Measurements from ENCODE around the gene NUDCD2.

The NUDCD2 gene

DNA sequence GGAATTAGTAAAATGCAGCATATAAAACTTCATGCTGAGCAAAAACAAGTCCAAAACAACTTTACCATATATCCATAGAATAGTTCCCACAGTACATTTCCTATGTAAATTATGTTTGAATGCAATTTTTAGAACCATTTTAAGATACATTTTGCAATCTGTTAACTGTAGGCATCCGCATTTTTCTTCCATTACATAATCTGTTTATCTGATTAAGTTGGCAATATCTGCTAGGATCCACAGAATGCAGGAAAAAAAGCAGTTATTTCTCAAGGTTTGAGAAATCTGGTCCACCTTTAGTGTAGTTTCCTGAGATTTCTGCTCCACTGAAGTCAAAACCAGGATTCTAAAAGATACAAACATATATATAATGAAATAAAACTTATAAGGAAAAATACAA is 6.2 kb downstream of the NUDCD2 start:
- TF ChIP-seq CTCF (IDR thresholded peaks at IDR 0.05; ENCODE audit: low read depth, low read length, missing control alignments) = no peak
- Histone ChIP-seq H3K4me3 (ENCODE audit: low read depth, low read length) (no peak overlapping the region), H3K27ac (no peak overlapping the region), H3K36me3 (replicated peaks) (peaks cover 16% of the 10 kb centered on the region), H3K27me3 (replicated peaks) (no peaks in the 10 kb centered on the region)
- in situ Hi-C loops (cut with HindIII; ENCODE audit: low pct_ligation_motif_present, low sequenced_read_pairs) = no loop called here
- DNase-seq = no peak

DNA sequence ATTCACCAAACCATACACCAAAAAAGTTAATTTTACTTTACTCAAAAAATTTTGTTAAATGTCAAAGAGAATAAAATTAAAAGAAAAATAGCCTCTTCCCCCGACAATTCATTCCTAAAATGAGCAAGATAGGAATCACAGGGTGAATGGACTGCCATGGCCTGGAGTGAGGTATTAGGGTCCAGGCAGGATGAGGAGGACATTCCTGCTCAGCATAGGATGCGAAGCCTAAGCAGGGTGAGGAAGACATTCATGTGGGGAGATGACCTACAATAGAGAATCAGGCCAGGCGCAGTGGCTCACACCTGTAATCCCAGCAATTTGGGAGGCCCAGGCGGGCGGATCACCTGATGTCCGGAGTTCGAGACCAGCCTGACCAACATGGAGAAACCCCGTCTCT is 8.4 kb downstream of the NUDCD2 start:
- Histone ChIP-seq H3K36me3 (replicated peaks) (peaks cover 31% of the 10 kb centered on the region), H3K27ac (no peak overlapping the region), H3K4me3 (ENCODE audit: low read depth, low read length) (no peak overlapping the region), H3K27me3 (replicated peaks) (no peaks in the 10 kb centered on the region)
- DNase-seq = no peak
- in situ Hi-C loops (cut with HindIII; ENCODE audit: low pct_ligation_motif_present, low sequenced_read_pairs) = no loop called here
- no peak for TF ChIP-seq CTCF (IDR thresholded peaks at IDR 0.05; ENCODE audit: low read depth, low read length, missing control alignments)

- no peak for DNase-seq
- in situ Hi-C loops (cut with HindIII; ENCODE audit: low pct_ligation_motif_present, low sequenced_read_pairs) = no loop called here
- Histone ChIP-seq H3K27me3 (replicated peaks) (no peaks in the 10 kb centered on the region), H3K4me3 (ENCODE audit: low read depth, low read length) (no peak overlapping the region), H3K27ac (no peak overlapping the region), H3K36me3 (replicated peaks) (peaks cover 50% of the 10 kb centered on the region)
- no peak for TF ChIP-seq CTCF (IDR thresholded peaks at IDR 0.05; ENCODE audit: low read depth, low read length, missing control alignments)
Measured at GRCh38 chr5:163448491-163448890, 11.4 kb downstream of the NUDCD2 start.

DNA sequence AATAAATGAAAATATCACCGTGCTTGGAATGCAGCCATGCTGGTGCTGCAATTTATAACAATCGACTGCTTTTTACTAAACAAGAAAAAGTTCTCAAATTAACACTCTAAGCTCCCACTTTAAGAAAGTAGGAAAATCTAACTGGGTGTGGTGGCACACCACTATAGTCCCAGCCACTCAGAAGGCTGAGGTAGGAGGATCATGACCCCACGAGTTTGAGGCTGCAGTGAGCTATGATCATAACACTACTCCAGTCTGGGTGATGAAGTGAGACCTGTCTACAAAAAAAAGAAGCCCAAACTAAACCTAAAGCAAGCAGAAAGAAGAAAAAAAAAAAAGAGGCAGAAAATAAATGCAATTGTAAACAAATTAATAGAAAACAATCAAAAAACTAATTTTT is 12.0 kb downstream of the NUDCD2 start:
- no peak overlapping the region for H3K4me3 ChIP-seq (ENCODE audit: low read depth, low read length)
- peaks cover 53% of the 10 kb centered on the region for H3K36me3 ChIP-seq (replicated peaks)
- no peak overlapping the region for H3K27ac ChIP-seq
- no peaks in the 10 kb centered on the region for H3K27me3 ChIP-seq (replicated peaks)
- in situ Hi-C loops (cut with HindIII; ENCODE audit: low pct_ligation_motif_present, low sequenced_read_pairs) = no loop called here
- TF ChIP-seq CTCF (IDR thresholded peaks at IDR 0.05; ENCODE audit: low read depth, low read length, missing control alignments) = no peak
- no peak for DNase-seq

DNA sequence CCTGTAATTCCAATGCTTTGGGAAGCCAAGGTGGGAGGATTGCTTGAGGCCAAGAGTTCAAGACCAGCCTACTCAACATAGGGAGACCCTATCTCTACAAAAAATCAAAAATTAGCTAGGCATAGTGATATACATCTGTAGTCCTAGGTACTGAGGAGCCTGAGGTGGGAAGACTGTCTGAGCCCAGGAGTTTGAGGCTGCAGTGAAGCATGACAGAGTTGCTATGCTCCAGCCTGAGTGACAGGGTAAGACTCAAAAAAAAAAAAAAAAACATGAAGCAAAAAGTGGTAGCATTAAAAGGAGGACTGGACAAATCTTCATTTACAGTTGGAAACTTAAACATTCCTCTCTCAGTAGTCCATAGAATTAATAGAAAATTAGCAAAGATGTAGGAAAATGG is 12.7 kb downstream of the NUDCD2 start:
- Histone ChIP-seq H3K27me3 (replicated peaks) (no peaks in the 10 kb centered on the region), H3K36me3 (replicated peaks) (peaks cover 60% of the 10 kb centered on the region), H3K27ac (no peak overlapping the region), H3K4me3 (ENCODE audit: low read depth, low read length) (no peak overlapping the region)
- no peak for TF ChIP-seq CTCF (IDR thresholded peaks at IDR 0.05; ENCODE audit: low read depth, low read length, missing control alignments)
- DNase-seq = no peak
- in situ Hi-C loops (cut with HindIII; ENCODE audit: low pct_ligation_motif_present, low sequenced_read_pairs) = no loop called here

GRCh38 chr5:163445345-163445744 is 14.6 kb downstream of the NUDCD2 start:
- in situ Hi-C loops (cut with HindIII; ENCODE audit: low pct_ligation_motif_present, low sequenced_read_pairs) = no loop called here
- Histone ChIP-seq H3K4me3 (ENCODE audit: low read depth, low read length) (no peak overlapping the region), H3K27ac (no peak overlapping the region), H3K36me3 (replicated peaks) (peaks cover 74% of the 10 kb centered on the region), H3K27me3 (replicated peaks) (no peaks in the 10 kb centered on the region)
- DNase-seq = no peak
- TF ChIP-seq CTCF (IDR thresholded peaks at IDR 0.05; ENCODE audit: low read depth, low read length, missing control alignments) = no peak

All from brain microvascular endothelial cell (primary cell).